Hepatocyte (in vitro differentiated cells): ENCODE measurements around the gene BCAS3.

Source experiments
- CTCF ChIP-seq: fragments of 200-600 bp; sonication (generic); IDR thresholded peaks from 2 replicates; pipeline ENCODE4 v1.5.1; 2016; ENCODE audit warnings: antibody characterized with exemption, mild to moderate bottlenecking; ENCODE audit not compliant: poor library complexity
- EZH2 ChIP-seq: fragments of 200-600 bp; sonication (generic); IDR thresholded peaks from 2 replicates; pipeline ENCODE4 v1.6.1; 2016; ENCODE audit warnings: antibody characterized with exemption, mild to moderate bottlenecking, borderline replicate concordance
- EZH2phosphoT487 ChIP-seq: fragments of 200-600 bp; sonication (generic); IDR thresholded peaks from one replicate; pipeline ENCODE4 v1.6.1; 2018; ENCODE audit warnings: antibody characterized with exemption, mild to moderate bottlenecking, low read depth, moderate library complexity; ENCODE audit not compliant: unreplicated experiment, severe bottlenecking

GRCh38 chr17:61235001-61235826 lies 557.6 kb downstream of the BCAS3 start:
- TF ChIP-seq EZH2, result no peak
- no peak for TF ChIP-seq CTCF
- no peak for TF ChIP-seq EZH2phosphoT487
